ENCODE data around the gene CCDC40.

DNA sequence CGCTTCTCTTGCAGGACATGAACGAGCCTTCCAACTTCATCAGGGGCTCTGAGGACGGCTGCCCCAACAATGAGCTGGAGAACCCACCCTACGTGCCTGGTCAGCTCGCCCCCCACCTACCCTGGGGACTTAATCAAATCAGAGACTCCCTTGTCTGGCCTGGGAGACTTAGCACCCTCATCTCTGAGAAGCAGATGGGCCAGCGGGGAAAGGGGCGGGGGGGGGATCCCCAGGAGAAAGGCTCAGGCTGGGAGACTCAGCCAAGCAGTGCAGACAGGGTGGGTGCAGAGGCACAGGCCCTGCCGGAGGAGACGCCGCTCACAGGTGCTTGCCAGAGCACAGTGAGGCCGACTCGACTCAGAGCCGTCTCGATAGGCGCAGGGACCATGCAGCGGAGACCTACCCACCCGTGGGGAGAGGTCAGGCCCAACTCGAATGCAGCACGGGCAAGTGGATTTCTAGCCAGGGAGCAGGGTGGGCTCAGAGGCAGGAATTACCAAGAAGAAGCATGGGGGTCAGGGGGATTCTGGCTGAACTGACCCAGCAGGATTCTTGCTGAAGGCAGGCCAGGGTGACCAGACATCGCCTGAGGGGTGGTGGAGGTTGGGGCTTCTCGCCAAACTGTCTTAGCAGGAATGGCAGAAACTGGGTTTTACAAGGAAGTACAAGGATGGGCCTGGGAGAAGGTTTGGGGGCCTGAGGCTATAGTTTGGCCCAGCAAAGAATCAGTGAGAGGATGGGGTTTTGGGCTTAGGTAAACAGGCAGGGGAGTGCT is 74.7 kb downstream of the CCDC40 start:
- TF ChIP-seq, protein P1, sequence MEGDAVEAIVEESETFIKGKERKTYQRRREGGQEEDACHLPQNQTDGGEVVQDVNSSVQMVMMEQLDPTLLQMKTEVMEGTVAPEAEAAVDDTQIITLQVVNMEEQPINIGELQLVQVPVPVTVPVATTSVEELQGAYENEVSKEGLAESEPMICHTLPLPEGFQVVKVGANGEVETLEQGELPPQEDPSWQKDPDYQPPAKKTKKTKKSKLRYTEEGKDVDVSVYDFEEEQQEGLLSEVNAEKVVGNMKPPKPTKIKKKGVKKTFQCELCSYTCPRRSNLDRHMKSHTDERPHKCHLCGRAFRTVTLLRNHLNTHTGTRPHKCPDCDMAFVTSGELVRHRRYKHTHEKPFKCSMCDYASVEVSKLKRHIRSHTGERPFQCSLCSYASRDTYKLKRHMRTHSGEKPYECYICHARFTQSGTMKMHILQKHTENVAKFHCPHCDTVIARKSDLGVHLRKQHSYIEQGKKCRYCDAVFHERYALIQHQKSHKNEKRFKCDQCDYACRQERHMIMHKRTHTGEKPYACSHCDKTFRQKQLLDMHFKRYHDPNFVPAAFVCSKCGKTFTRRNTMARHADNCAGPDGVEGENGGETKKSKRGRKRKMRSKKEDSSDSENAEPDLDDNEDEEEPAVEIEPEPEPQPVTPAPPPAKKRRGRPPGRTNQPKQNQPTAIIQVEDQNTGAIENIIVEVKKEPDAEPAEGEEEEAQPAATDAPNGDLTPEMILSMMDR (IDR thresholded peaks at IDR 0.05) = no peak
- no peak for TF ChIP-seq EZH2 (IDR thresholded peaks at IDR 0.05; ENCODE audit: borderline replicate concordance, insufficient read depth, low read depth, low read length, poor library complexity, severe bottlenecking)

All from B cell (primary cell).